GM10266 (cell line): ENCODE results near the gene SPX.

Experiments
- DNase-seq: peaks from one replicate; pipeline ENCODE4 v3.0.0; 2012; ENCODE audit errors: extremely low spot score
- TF ChIP-seq, protein P1 (sequence below): IDR thresholded peaks from 2 replicates; pipeline ENCODE4 v1.5.1; 2012; ENCODE audit warnings: mild to moderate bottlenecking, low read depth; ENCODE audit not compliant: control insufficient read depth, insufficient read depth; ENCODE audit errors: missing control alignments

The SPX gene

DNA sequence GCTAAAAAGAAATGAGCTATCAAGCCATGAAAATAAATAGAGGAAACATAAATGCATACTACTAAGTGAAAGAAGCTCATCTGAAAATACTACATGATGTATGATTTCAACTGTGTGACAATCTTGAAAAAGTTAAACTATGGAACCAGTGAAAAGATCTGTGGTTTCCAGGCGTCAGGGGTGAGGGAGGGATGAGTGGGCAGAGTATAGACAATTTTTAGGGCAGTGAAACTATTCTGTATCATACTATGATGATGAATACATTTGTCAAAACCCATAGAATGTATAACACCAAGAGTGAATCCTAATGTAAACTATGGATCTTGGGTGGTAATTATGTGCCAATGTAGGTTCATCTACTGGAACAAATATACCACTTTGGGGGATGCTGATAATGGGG lies 21.3 kb downstream of the SPX start:
- DNase-seq = no peak
- TF ChIP-seq, protein P1, sequence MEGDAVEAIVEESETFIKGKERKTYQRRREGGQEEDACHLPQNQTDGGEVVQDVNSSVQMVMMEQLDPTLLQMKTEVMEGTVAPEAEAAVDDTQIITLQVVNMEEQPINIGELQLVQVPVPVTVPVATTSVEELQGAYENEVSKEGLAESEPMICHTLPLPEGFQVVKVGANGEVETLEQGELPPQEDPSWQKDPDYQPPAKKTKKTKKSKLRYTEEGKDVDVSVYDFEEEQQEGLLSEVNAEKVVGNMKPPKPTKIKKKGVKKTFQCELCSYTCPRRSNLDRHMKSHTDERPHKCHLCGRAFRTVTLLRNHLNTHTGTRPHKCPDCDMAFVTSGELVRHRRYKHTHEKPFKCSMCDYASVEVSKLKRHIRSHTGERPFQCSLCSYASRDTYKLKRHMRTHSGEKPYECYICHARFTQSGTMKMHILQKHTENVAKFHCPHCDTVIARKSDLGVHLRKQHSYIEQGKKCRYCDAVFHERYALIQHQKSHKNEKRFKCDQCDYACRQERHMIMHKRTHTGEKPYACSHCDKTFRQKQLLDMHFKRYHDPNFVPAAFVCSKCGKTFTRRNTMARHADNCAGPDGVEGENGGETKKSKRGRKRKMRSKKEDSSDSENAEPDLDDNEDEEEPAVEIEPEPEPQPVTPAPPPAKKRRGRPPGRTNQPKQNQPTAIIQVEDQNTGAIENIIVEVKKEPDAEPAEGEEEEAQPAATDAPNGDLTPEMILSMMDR = no peak

DNA sequence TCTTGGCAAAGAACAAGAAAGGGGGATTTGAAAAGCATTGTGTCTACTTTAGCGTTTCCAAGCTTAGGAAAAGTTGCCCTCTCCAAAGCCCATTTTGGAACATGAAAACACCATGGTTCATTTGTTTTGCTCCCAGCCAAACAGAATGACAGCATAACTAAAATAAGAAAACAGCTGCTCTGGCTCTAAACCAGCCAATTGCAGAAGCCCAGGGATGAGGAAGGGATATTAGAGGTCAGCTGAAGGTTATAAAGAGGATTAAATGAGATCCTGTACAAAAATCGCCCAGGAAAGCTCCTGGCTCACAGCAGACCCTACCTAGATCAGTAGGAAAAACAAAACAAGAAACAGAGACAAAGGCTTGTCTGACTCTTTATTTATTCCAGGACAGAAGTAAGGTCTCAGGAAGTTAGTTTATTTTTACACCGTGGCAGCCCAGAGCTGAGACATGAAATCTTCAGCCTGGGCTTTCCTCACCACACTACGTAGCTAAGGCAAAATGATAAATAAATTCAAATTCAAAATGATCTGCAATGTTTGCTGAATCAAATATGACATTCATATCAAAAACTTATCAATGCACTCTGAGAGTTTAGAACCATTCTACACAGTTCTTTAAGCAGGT lies 25.9 kb downstream of the SPX start:
- TF ChIP-seq, protein P1 = no peak
- DNase-seq = no peak

DNA sequence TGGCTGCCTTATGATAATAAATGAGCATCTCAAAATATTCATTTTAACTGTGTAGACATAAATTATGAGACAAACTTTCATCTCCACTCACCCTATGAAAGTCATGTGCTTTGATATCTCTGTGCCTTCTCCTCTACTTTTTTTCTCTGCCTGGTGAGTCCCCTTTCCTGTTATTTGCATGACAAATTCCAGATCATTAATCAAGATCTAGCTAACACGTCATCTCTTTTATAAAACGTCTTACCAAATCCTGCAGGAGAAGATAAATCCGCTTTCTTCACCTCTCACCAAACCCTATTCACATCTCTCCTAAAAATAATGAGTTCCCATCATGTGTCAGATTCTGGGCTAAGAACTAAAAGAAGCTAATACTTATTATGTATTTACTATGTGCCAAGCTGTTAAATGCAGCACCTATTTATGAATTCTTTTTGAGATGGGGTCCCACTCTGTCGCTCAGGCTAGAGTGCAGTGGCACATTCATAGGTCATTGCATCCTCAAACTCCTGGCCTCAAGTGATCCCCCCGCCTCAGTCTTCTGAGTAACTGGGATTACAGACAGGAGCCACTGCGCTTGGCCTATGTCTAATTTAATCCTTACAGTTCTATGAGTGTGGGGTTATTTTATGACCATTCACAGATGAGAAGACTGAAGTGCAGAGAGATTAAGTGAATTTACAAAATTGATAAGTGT lies 26.7 kb downstream of the SPX start:
- DNase-seq = no peak
- TF ChIP-seq, protein P1 = no peak

DNA sequence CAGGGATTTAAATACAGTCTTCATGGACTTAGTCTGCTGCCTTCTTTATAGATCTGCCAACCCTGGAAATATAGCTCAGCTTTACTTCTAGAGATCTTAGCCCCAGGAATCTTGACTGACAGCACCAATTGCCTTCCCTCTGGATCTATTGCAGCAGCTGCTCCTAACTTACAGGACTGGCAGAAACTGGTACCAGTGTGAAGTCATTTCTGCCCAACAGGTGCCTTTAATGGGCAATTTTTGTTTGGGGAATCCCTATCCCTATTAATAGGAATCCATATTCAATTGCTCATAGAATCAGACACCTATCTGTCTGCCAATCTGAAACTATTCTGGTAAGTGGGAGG lies 27.2 kb downstream of the SPX start:
- DNase-seq = no peak
- TF ChIP-seq, protein P1 = no peak

DNA sequence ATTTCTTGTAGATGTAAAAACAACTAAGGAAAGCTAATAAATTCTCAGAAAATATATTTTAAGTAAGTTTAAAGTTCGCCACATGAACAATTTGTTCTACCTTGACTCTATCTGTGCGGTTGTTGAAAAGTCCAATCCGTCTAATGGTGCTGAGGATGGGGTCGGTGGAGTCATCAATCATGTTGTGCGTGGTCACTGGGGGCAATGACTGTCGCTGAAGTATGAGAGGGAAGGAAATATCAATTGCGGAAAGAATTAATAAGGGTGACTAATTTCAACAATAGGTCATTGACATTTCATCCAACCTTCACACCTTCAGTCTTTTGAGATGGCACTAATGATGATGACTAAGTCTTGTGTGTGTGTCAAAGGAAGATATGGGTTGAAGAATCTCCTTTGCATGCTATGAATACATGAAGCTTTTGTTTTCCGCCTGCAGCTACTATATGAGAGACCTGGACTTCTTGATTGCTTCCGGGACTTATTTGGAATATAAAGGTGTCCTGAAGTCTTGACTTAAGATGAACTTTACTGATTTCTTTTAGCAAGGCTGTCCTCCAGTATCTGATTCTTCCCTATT lies 32.1 kb downstream of the SPX start:
- no peak for DNase-seq
- TF ChIP-seq, protein P1 = no peak

DNA sequence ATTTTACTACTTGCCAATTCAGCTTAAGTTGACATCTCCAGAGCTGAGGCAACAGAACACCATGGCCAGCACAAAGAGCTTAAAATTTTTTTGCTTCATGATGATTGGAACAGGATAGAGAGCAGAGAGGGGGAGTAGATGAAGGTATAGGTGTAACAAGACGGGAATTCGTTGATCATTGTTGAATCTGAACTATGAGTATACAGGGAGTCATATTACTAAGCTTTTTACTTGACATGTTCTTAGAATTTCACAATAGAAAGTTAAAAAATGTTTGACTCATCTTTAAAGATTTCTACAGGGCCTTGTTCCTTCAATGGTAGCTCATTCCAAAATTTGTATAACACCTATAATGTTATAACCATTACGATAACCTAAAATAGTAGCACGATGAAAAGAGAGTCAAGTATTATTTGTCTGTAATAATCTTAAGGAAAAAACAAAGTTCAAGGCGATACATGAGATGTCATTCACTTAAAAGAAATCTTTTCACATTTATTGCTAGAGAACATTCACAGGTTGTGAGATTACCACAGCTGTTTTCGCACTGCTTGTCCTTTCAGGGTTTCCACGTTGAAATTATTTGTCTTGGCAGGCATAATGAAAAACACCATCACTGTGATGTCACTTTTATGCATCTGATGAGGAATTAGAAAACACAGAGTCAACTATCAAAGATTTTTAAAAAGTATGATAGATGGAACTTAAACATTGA lies 33.9 kb downstream of the SPX start:
- DNase-seq = no peak
- TF ChIP-seq, protein P1 = no peak
